H54 (cell line): ENCODE measurements around the gene ACSM2B.
"Not testable (repeated sequence)": the region's sequence is repeated elsewhere in the genome, so short reads cannot be mapped to it uniquely, and the experiment has no call there.

Experiments
- DNase-seq: peaks from one replicate; pipeline ENCODE4 v3.0.0; 2011; ENCODE audit warnings: low spot score, mixed read lengths; ENCODE audit not compliant: insufficient read length
- FAIRE-seq: peaks from 3 replicates; lab custom pipeline; 2011; peaks lifted over from hg19 to GRCh38; lab: Jason Lieb, UNC
- POLR2A ChIP-seq: IDR thresholded peaks from 2 replicates; pipeline ENCODE4 v1.6.1; 2011; ENCODE audit warnings: low read depth, mild to moderate bottlenecking, low read length

The ACSM2B gene, protein sequence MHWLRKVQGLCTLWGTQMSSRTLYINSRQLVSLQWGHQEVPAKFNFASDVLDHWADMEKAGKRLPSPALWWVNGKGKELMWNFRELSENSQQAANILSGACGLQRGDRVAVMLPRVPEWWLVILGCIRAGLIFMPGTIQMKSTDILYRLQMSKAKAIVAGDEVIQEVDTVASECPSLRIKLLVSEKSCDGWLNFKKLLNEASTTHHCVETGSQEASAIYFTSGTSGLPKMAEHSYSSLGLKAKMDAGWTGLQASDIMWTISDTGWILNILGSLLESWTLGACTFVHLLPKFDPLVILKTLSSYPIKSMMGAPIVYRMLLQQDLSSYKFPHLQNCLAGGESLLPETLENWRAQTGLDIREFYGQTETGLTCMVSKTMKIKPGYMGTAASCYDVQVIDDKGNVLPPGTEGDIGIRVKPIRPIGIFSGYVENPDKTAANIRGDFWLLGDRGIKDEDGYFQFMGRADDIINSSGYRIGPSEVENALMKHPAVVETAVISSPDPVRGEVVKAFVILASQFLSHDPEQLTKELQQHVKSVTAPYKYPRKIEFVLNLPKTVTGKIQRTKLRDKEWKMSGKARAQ

DNA sequence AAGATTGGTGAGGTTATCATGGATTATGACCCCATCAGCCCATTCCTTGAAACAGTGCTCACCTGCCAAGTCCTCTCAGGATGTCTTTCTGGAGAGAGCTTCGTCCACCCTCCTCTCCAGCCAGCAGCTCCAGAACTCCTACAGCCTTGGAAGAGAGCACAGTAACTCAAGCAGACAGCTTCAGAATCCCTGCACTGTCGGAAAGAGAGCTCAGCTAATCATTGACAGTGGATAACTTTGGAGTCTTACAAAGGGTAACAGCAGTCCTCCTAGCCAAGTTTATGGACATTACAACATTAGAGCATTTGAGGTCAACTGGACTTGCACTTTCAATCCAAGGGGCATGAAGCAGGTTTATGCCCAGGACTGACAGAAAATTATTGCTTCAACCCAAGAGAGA is at the start of gene ACSM2B:
Gene ACSM2B (minus strand): TSS at position 223 of the 400 bp plus-strand sequence. CDS start 11,522 bp downstream, outside the sequence.
- DNase-seq, FAIRE-seq: not testable (repeated sequence)

- no peak for DNase-seq
- TF ChIP-seq POLR2A = no peak
- no peak for FAIRE-seq
Measured at GRCh38 chr16:20624882-20625807, 49.0 kb upstream of the ACSM2B start.

DNA sequence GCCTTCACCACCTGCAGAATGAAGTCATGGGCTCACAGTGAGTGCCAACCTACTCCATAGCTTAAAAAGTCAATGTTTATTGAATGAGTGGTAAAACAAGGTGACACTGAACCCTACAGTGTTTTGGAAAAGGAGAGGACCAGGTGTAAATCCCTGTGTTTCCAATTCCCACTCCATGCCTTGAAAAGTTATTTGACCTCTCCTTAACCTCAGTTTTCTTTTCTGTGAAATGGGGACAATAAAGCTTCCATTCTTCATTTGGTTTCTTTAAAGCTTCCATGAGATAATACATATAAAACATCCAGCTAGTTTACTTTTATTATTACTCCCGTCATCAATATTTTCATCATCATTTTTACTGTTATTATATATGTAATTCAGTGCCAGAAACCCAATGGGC is 48.0 kb upstream of the ACSM2B start:
- FAIRE-seq = no peak
- no peak for DNase-seq
- no peak for TF ChIP-seq POLR2A

GRCh38 chr16:20622498-20622870 is 46.3 kb upstream of the ACSM2B start:
- no peak for FAIRE-seq
- TF ChIP-seq POLR2A = no peak
- DNase-seq = no peak

DNA sequence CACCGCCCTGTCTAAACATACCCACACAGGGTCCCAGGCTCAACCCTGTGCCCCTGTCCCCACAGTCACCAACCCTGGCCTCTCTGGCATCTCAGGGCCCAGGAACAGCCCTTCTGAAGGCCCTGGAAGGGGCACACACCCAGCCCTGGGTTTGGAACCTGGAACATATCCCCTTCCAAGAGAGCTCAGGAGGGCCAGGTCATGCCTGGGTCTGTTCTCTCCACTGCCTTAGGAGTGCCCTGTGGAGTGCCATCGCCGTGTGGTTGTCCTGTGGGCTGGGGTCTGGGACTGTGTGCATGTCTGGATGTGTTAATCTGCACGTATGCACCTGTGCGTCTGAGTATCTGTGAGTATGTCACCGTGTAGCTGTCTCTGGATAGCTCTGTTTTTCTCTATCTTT is 45.2 kb upstream of the ACSM2B start:
- DNase-seq = no peak
- TF ChIP-seq POLR2A = no peak
- FAIRE-seq = no peak

DNA sequence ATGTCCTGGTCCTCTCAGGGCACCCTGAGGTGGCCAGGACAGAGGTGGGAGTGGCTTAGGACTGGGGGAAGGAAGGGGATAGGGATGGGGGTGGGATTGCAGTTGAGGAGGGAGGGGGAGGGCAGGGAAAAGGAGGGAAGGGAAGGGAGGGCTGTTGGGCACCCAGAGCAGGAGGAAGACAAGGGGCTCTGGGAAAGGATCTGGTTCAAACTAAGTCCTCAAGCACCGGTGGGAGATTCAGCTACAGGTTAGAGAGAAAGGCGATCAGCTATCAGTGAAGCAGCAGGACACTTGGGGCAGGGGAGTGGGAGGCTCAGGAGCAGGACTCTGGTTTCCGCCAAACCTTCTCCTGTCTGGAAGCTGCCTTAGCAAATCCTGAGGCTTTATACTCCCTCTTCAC is 44.6 kb upstream of the ACSM2B start:
- TF ChIP-seq POLR2A = no peak
- no peak for FAIRE-seq
- no peak for DNase-seq

- TF ChIP-seq POLR2A = no peak
- no peak for FAIRE-seq
- no peak for DNase-seq
Measured at GRCh38 chr16:20620003-20620402, 43.8 kb upstream of the ACSM2B start.

- TF ChIP-seq POLR2A = no peak
- no peak for FAIRE-seq
- no peak for DNase-seq
Measured at GRCh38 chr16:20617271-20617670, 41.1 kb upstream of the ACSM2B start.

DNA sequence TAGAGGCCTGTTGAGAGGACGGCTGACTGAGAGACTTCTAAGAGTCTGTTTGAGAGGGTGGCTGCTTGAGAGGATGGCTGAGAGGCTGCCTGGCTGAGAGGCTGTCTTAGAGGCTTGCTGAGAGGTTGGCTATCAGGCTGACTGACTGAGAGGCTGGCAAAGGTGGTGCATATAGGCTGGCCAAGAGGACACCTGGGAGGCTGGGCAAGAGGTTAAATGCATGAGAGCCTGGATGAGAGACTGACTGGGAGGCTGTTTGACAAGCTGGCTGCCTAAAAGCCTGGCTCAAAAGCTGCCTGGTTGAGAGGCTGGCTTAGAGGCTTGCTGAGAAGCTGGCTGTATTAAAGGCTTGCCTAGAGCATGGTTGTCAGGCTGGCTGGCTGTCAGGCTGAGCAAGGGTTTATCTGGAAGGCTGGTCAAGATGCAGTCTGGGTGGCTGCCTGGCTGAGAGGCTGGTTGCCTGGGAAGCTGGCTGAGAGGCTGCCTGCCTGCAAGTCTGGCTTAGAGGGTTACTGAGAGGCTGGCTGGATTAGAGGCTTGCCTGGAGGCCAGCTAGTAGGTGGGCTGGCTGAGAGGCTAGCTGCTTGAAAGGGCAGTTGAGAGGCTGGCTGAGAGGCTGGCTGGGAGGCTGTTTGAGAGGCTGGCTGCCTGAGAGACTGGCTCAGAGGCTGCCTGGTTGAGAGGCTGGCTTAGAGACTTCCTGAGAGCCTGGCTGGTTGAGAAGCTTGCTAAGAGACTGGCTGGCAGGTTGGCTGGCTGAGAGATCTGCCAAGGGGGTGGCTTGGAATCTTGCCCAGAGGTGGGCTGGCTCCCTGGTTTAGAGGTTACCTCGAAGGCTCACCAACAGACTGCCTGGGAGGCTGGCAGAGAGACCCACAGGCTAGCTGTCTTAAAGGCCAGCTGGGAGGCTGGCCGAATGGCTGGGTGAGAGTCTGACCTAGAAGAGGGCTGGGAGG is 38.3 kb upstream of the ACSM2B start:
- no peak for TF ChIP-seq POLR2A
- FAIRE-seq (no peak), DNase-seq (no peak)

DNA sequence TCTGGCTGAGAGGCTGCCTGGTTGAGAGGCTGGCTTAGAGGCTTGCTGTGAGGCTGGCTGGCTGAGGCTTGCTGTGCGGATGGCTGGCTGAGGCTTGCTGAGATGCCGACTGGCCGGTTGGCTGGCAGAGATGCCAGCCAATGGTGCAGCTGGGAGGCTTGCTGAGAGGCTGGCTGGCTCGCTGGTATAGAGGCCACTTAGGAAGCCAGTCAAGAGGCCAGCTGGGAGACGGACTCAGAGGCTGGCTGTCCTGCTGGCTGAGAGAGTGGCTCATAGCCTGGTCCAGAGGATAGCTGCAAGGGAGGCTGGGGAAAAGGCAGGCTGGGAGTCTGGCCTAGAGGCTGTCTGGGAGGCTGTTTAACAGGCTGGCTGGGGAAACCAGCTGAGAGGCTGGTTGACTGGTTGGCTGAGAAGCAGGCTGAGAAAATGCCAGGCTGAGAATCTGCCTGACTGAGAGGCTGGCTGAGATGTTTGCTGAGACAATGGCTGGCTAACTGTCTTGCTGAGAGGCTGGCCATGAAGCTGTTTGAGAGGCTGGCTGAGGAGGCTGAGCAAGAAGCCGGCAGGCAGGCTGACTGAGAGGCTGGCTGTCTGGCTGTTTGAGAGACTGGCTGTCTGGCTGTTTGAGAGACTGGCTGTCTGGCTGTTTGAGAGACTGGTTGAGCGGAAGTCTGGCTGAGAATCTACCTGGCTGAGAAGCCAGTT is 37.5 kb upstream of the ACSM2B start:
- TF ChIP-seq POLR2A = no peak
- DNase-seq = no peak
- FAIRE-seq = no peak

DNA sequence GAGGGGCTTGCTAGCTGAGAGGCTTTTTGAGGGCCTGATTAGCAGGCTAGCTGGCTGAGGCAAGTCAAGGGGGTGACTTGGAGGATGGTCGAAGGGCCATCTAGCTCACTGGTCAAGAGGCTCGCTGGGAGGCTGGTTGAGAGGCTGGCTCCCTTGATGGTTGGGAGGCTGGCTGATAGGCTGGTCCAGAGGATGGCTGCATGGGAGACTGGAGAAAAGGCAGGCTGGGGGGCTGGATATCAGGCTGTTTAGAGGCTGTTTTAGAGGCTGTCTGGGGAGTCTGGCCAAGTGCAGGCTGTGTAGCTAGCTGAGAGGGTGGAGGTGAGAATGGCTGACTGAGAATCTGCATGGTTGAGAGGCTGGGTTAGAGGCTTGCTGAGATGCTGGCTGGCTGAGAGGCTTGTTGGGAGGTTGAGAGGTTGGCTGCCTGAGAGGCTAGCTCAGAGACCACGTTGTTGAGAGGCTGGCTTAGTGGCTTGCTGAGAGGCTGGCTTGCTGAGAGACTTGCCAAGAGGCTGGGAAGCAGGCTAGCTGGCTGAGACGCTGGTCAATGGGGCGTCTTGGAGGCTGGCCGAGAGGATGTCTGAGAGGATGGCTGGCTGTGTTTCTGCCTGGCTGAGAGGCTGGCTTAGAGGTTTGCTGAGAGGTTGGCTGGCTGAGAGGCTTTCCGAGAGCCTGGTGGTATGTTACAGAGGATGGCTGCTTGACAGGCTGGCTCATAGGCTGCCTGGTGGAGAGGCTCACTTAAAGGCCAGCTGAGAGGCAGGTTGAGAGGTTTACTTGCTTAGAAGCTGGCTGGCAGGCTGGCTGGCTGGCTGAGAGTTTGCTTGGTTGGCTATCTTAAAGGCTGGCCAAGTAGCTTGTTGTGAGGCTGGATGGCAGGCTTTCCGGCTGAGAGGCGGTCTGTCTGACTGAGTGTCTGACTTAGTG is 36.6 kb upstream of the ACSM2B start:
- no peak for TF ChIP-seq POLR2A
- FAIRE-seq (no peak), DNase-seq (no peak)
